ENCODE results near the gene CCR1. TPM values are rescaled to one million over a fixed set of nuclear protein-coding genes. Genes with fewer than 3 reads are reported as not detected.

Gene CCR1
- total RNA-seq, 3 donors from 2014 or later, result 1.8 to 10.0 (median 8.7) TPM

DNA sequence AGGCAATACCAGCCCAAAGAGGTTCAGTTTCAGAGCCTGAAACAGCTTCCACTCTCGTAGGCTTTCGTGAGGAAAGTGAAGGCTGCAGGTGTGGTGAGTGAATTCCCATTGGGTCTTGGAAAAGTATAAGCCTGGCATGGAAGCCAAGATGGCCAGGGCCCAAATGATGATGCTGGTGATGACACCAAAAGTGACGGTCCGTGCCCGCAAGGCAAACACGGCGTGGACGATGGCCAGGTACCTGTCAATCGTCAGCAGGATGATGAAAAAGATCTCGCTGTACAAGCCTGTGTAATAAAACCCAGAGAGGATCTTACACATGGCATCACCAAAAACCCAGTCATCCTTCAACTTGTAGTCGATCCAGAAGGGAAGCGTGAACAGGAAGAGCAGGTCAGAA, 4.4 kb downstream of the CCR1 start:
- ATAC-seq (no peak), DNase-seq (no peak)
- TF ChIP-seq, protein P1, sequence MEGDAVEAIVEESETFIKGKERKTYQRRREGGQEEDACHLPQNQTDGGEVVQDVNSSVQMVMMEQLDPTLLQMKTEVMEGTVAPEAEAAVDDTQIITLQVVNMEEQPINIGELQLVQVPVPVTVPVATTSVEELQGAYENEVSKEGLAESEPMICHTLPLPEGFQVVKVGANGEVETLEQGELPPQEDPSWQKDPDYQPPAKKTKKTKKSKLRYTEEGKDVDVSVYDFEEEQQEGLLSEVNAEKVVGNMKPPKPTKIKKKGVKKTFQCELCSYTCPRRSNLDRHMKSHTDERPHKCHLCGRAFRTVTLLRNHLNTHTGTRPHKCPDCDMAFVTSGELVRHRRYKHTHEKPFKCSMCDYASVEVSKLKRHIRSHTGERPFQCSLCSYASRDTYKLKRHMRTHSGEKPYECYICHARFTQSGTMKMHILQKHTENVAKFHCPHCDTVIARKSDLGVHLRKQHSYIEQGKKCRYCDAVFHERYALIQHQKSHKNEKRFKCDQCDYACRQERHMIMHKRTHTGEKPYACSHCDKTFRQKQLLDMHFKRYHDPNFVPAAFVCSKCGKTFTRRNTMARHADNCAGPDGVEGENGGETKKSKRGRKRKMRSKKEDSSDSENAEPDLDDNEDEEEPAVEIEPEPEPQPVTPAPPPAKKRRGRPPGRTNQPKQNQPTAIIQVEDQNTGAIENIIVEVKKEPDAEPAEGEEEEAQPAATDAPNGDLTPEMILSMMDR (IDR thresholded peaks at IDR 0.05), result no peak
- Histone ChIP-seq H3K9me3 (no peaks in the 10 kb centered on the region), H3K4me3 (no peak overlapping the region), H3K4me1 (ENCODE audit: low read depth) (no peaks in the 10 kb centered on the region), H3K36me3 (ENCODE audit: low read depth) (no peaks in the 10 kb centered on the region)
- intact Hi-C loops (cut with DNase I, micrococcal nuclease), result no loop called here

DNA sequence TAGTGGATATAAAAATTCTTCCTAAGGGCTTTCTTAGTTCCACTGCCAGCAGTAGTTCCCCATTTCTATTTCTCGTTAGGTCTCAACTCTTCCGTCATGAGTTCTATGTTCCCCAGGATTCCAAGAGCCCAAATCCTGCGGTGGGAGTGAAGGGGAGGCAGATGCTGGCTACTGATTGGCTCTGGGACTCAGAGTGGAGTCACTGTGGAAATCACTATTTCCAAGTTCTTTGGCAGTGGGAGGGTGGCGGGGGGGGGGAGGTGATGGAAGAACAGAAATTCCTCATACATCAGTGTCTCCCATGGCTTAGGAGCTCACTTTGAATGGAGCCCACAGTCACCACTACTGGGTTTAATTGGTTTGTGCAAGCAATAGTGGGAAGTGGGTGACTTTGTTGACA, 5.6 kb downstream of the CCR1 start:
- TF ChIP-seq, protein P1 (IDR thresholded peaks at IDR 0.05), result no peak
- no peak for ATAC-seq

DNA sequence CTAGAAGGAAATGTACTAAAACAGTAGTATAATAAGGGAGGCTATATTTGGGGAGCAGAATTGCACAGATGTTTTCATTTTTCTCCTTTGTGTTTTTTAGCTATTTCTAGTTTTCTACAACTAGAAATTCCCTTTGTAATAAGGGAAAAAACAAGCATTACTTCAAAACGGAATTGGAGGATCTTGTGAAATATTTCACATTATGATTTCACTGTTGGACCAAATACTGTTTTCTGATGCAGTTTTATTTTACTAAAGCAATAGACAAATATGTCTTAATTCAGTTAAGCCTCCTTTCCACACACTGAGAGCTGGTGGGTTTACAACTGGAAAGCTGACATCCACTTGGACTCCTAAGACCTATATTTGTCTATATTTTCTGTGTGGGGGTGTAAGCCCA, 7.3 kb downstream of the CCR1 start:
- ATAC-seq, result no peak
- TF ChIP-seq, protein P1 (IDR thresholded peaks at IDR 0.05), result no peak
- no peak for DNase-seq
- intact Hi-C loops (cut with DNase I, micrococcal nuclease), result no loop called here
- Histone ChIP-seq H3K9me3 (no peaks in the 10 kb centered on the region), H3K4me1 (ENCODE audit: low read depth) (no peaks in the 10 kb centered on the region), H3K4me3 (no peak overlapping the region), H3K36me3 (ENCODE audit: low read depth) (no peaks in the 10 kb centered on the region)

More for the DNA sequence above, 5.6 kb downstream of the CCR1 start:
- no peaks in the 10 kb centered on the region for H3K4me1 ChIP-seq (ENCODE audit: low read depth)
- no peaks in the 10 kb centered on the region for H3K9me3 ChIP-seq
- no peaks in the 10 kb centered on the region for H3K36me3 ChIP-seq (ENCODE audit: low read depth)
- no peak overlapping the region for H3K4me3 ChIP-seq
- DNase-seq, result no peak
- intact Hi-C loops (cut with DNase I, micrococcal nuclease), result no loop called here

DNA sequence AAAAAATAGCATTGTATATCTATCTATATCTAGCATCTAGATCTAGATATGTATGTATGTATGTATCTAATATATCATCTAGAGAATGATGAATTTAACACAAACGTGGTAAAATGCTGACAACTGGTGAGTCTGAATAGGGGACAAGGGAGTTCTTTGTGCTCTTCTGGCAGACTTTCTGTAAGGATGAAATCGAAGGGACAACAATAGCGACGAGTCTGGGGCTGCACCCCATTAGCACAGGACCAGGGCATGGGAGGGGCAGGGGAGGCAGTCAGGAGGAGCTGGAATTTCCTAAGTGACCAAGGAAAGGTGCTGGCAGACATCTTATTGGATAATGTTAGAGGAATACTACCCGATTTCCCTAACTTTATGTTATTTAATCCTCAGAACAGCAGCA, 7.9 kb downstream of the CCR1 start:
- Histone ChIP-seq H3K9me3 (no peaks in the 10 kb centered on the region), H3K4me1 (ENCODE audit: low read depth) (no peaks in the 10 kb centered on the region), H3K4me3 (no peak overlapping the region), H3K36me3 (ENCODE audit: low read depth) (no peaks in the 10 kb centered on the region)
- TF ChIP-seq, protein P1 (IDR thresholded peaks at IDR 0.05), result no peak
- intact Hi-C loops (cut with DNase I, micrococcal nuclease), result no loop called here
- DNase-seq (no peak), ATAC-seq (no peak)

DNA sequence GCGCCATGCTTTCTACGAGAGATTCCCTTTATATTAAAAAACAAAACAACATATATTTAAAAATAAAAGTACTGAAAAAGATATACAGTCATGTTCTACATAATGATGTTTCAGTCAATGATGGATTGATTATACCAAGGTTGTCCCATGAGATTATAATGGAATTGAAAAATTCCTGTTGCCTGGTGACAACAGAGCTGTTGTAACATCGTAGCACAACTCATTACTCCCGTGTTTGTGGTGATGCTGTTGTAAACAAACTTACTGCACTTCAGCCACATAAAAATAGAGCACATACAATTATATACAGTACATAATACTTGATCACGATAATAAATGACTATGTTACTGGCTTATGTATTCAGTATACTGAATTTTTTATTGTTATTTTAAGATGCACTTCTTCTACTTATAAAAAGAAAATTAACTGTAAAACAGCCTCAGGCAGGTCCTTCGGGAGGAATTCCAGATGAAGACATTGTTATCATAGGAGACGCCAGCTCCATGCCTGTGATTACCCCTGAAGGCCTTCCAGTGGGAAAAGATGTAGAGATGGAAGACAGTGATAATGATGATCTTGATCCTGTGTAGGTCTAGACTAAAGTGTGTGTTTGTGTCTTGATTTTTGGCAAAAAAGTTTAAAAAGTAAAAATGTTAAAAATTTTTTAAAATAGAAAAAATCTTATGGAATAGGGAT, 11.7 kb downstream of the CCR1 start:
- Histone ChIP-seq H3K9me3 (peaks cover 2% of the 10 kb centered on the region), H3K36me3 (ENCODE audit: low read depth) (no peaks in the 10 kb centered on the region), H3K4me1 (ENCODE audit: low read depth) (no peaks in the 10 kb centered on the region), H3K4me3 (no peak overlapping the region)
- ATAC-seq (no peak), DNase-seq (no peak)
- TF ChIP-seq, protein P1 (IDR thresholded peaks at IDR 0.05), result no peak
- intact Hi-C loops (cut with DNase I, micrococcal nuclease), result no loop called here

Measured in mucosa of descending colon (tissue), 3 donors.